NCI-H2107 treated with DMSO at 0.1 percent for 48 hours (cell line): ENCODE results near the gene GSDME.

Experiments
- DNase-seq: peaks from one replicate; lab custom pipeline; 2025; ENCODE audit not compliant: unreplicated experiment; lab: John Stamatoyannopoulos, UW

GSDME gene

GRCh38 chr7:24706211-24707170 lies 50.8 kb downstream of the GSDME start:
- DNase-seq = no peak

- DNase-seq = no peak
These were observed 51.8 kb downstream of the GSDME start for GRCh38 chr7:24705461-24705954.

- no peak for DNase-seq
These were observed 53.0 kb downstream of the GSDME start for GRCh38 chr7:24704311-24704710.

GRCh38 chr7:24703296-24703695 lies 54.0 kb downstream of the GSDME start:
- no peak for DNase-seq

DNA sequence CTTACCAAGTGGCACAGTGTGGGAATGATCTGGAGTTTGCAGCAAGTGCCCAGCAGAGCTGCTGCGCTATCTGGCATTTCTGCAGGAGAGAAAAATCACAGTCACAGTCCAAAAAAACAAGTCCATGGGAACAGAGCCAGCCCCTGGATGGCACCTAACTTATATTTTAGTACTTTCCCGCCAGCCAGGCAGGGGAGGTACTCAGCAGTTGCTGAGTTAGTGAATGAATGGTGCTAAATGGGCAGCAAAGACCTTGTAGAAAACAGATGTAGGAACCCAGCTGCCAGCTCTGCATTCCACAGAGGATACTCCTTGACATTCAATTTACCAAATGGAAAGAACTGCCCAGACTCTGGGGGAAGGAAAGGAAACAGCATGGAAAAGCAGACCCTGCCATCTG lies 54.5 kb downstream of the GSDME start:
- no peak for DNase-seq

- DNase-seq = peak; percentile 78
These were observed 55.7 kb downstream of the GSDME start for GRCh38 chr7:24701261-24702235.

DNA sequence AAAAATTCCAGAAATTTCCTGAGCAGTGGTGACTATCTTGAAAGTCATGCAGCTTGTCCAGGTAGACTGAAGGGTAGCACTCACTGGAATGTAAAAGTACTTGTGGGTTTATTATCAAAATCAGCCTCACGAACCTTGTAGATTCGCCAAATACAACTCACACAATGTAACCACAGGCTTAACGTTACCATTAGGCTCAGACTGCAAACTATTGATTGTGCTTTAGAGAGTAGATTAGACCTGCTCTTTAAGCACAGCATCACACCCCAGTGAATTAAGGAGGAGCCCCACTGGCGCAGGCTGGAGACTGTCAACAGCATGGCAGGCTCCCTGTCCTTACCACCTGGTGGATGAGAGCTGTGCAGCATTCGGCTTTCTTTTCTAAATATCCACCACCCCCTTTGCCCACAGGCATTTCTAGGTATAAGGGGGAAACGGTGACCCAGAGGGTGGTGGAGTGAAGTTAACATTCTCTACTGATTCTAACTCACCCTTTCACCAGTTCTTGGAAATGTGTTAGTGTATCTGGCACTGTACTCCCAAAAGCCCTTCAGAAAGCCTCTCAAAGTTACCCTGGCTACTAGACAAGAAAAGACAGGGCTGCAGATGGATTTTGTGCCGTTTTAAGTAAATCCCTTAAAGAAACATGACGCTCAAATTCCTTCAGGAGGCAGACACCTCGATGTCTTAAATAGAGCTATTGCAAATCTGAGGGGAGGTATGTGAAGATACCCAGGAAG lies 56.6 kb downstream of the GSDME start:
- DNase-seq = peak; percentile 94

- no peak for DNase-seq
These were observed 58.6 kb downstream of the GSDME start for GRCh38 chr7:24698531-24699266.

- DNase-seq = no peak
These were observed 59.8 kb downstream of the GSDME start for GRCh38 chr7:24697416-24697815.

GRCh38 chr7:24692592-24692991 lies 64.7 kb downstream of the GSDME start:
- no peak for DNase-seq

- no peak for DNase-seq
These were observed 67.0 kb downstream of the GSDME start for GRCh38 chr7:24690251-24690650.

DNA sequence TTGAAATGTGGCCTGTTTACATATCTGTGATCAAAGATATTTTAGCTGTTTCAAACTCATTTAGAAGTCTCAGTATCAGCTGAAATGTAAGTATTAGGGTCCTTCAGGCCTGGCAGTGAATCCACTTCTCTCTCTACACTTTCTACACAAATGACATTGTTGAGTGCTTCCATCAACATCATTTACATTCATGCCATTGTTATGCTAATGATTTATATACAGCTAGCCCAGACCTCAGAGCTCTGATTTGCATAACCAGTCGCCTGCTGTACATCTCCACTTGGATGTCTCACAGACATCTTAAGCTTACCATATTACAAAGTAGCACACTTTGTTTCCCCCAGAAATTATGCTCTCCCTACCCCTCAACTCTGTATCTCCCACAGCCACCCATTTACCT lies 71.6 kb downstream of the GSDME start:
- DNase-seq = no peak

GRCh38 chr7:24670782-24671181 lies 86.5 kb downstream of the GSDME start:
- DNase-seq = no peak

DNA sequence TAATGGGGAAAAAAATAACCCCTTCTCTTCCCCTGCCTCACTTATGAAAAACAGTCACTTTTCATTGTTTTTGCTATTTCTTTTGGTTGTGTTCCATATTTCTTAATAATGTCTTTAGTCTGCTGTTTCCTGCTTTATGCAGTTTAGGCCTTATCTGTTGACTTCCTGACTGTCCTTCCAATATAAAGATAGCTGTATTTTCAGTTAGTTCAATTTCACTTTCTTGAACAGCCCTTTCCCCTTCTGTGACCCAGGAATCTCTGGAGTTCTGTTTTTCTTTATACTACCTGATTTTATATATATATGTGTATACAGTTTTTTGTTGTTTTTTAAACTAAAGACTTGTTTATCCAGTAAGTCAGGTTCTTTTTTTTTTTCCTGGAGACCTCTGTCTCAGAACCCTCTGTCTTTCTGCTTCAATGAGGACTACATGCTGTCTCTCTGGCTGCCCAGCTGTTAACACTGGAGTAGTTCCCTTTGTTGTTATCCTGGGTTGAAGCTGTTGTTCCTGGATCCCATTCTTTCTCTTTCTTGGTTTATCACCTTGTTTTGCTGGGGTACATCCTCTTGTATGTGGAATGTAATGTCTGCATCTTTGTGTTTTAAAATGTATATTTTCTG lies 87.2 kb downstream of the GSDME start:
- DNase-seq = no peak

DNA sequence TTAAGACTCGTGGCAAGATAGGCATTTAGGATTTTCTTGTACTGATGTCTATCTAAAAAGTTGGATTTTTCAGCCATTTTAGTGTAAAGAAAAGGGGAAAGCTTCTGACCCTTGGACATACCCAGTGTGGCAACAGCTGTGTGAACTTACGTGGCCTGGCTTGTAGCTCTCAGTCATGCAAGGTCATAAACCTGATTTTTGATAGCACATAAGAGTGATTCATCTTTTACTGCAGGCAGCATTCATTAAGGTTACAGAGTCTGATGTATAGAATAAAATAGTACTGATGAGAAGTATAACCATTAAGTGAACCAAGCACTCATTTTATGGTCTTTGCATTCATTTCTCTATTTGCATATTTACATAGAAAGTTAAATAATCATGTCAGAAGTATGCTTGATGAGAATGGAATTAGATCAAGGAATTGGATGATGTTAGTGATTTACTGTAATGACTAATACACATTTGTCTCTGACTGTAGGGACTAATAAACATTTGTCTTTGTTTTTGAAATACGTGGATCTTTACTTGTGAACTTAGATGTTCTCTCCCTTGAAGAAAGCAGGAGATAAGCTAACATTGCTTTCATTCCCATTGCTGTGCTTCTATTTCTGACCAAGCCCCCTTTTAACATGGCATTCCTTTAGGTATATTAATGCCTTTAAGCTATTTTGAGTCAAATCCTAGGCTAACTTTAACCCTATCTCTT lies 88.2 kb downstream of the GSDME start:
- no peak for DNase-seq

GRCh38 chr7:24665564-24666294 lies 91.5 kb downstream of the GSDME start:
- peak; percentile 31 for DNase-seq

GRCh38 chr7:24660546-24660945 lies 96.7 kb downstream of the GSDME start:
- no peak for DNase-seq

DNA sequence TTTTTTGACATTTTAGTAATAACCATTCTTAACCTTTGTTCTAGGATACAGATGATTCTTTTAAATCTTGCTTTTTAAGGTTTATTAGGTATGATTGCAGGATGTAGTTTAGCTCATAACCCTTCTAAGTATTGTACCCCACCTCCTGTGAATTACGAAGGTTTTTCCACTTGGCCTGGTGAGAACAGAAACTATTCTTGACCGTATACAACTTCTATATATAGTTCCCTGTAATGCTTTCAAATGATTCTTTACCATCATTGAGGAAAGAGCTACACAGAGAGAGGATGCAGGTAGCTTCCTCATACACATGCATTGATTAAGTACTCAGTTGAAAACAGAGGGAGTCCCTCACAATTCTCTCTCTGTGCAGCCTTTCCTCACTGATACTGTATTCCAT lies 97.8 kb downstream of the GSDME start:
- DNase-seq = no peak
